ENCODE data around the gene ITGA11.

ITGA11 gene

GRCh38 chr15:68411343-68411675, 20.7 kb downstream of the ITGA11 start:
- TF ChIP-seq, protein P1, sequence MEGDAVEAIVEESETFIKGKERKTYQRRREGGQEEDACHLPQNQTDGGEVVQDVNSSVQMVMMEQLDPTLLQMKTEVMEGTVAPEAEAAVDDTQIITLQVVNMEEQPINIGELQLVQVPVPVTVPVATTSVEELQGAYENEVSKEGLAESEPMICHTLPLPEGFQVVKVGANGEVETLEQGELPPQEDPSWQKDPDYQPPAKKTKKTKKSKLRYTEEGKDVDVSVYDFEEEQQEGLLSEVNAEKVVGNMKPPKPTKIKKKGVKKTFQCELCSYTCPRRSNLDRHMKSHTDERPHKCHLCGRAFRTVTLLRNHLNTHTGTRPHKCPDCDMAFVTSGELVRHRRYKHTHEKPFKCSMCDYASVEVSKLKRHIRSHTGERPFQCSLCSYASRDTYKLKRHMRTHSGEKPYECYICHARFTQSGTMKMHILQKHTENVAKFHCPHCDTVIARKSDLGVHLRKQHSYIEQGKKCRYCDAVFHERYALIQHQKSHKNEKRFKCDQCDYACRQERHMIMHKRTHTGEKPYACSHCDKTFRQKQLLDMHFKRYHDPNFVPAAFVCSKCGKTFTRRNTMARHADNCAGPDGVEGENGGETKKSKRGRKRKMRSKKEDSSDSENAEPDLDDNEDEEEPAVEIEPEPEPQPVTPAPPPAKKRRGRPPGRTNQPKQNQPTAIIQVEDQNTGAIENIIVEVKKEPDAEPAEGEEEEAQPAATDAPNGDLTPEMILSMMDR (IDR thresholded peaks at IDR 0.05) = no peak

GRCh38 chr15:68410466-68411342, 21.3 kb downstream of the ITGA11 start:
- TF ChIP-seq, protein P1 (IDR thresholded peaks at IDR 0.05) = no peak

- TF ChIP-seq, protein P1 (IDR thresholded peaks at IDR 0.05) = no peak
Observed at GRCh38 chr15:68409736-68410370, 22.1 kb downstream of the ITGA11 start.

- TF ChIP-seq, protein P1 (IDR thresholded peaks at IDR 0.05) = no peak
Observed at GRCh38 chr15:68408971-68409370, 23.0 kb downstream of the ITGA11 start.

DNA sequence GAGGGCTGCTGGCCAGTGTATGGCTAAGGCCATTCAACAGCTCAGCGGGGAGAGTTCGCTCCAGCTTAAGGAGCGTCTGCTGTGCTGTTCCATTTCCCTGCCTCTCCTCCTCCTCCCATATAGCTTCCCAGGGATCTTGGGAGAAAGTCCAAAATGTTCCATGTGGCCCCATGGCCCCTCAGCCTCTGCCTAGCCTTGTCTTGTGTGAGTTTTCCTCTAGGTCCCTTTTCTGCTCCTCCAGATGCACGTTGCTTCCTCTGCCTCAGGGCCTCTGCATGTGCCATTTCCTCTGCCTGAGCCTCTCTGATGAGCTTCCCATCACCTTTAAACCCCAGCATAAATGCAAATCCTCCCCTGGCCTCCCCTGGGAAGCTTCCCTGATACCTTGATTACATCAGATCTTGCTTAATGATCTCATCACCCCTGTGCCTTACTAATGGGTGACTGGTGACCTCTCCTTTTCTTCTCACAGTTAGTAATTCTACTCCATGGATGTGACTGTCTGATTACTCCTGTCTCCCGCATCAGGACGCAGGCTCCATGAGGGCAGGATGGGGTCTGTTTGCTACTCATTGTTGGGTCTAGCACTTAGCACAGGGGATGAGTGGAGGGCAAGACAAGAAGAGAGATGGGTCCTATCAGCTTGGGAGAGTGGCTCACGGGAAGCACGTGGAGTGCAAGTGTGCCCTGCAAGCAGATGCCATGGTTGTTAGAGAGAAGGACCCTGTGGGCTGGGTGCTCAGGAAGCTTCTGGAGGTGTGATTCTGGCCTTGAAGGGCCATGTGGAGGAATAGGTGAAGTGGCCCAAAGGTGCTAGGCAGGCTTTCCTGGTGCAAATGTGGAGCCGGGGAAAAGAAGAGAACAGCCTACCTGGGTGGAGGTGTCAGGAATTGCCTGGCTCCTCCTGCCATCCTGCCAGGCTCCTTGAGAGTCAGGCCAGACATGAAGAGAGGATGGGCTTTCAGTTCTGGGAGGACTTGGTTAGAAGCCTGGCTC, 23.8 kb downstream of the ITGA11 start:
- TF ChIP-seq, protein P1 (IDR thresholded peaks at IDR 0.05) = no peak

GRCh38 chr15:68407141-68407885, 24.6 kb downstream of the ITGA11 start:
- TF ChIP-seq, protein P1 (IDR thresholded peaks at IDR 0.05) = no peak
